K562 (cell line): ENCODE measurements around the gene ECM1. TPM values are rescaled to one million over a fixed set of nuclear protein-coding genes. Genes with fewer than 3 reads are reported as not detected.

Experiments used
- BCOR ChIP-seq: fragments of 450-650 bp; IDR thresholded peaks from 2 replicates; pipeline ENCODE4 v1.6.1; 2016
- CHCHD3 ChIP-seq: fragments of 250-450 bp; sonication (Bioruptor Pico); IDR thresholded peaks from 2 replicates; pipeline ENCODE4 v2.1.2; 2022; ENCODE audit warnings: mild to moderate bottlenecking
- ELF1 ChIP-seq: fragments of 200-800 bp; sonication (Bioruptor generic); IDR thresholded peaks from 2 replicates; pipeline ENCODE4 v1.6.1; 2016; ENCODE audit warnings: missing genetic modification characterization, missing compliant biosample characterization
- ELK1 ChIP-seq: sonication (generic); formaldehyde crosslinking; IDR thresholded peaks from 2 replicates; pipeline ENCODE4 v1.8.1; 2022; ENCODE audit warnings: missing genetic modification reagents
- HDGF ChIP-seq: fragments of 450-650 bp; IDR thresholded peaks from 2 replicates; pipeline ENCODE4 v1.6.1; 2016
- KHSRP ChIP-seq: fragments of 450-650 bp; IDR thresholded peaks from 2 replicates; pipeline ENCODE4 v1.6.1; 2017
- MBD1 ChIP-seq: fragments of 250-450 bp; sonication (Bioruptor Pico); IDR thresholded peaks from 2 replicates; pipeline ENCODE4 v1.8.0; 2022; ENCODE audit warnings: inconsistent platforms
- MTA1 ChIP-seq: fragments of 450-650 bp; IDR thresholded peaks from 2 replicates; pipeline ENCODE4 v1.6.1; 2017; ENCODE audit warnings: borderline replicate concordance
- NFIX ChIP-seq: fragments of 250-450 bp; sonication (Bioruptor Pico); IDR thresholded peaks from 2 replicates; pipeline ENCODE4 v1.4.0; 2020; ENCODE audit warnings: low read depth, mild to moderate bottlenecking, moderate library complexity
- NR2C1 ChIP-seq, 2 experiments: fragments of 450-650 bp; IDR thresholded peaks; 2 replicates each; pipeline ENCODE4 v1.6.1; 2017; ENCODE audit warnings: mild to moderate bottlenecking in 2 of 2, antibody characterized with exemption in 1 of 2, inconsistent platforms in 1 of 2, missing compliant biosample characterization in 1 of 2, missing genetic modification characterization in 1 of 2
- POLR3G ChIP-seq: IDR thresholded peaks from 2 replicates; pipeline ENCODE4 v1.6.1; 2011; ENCODE audit not compliant: insufficient read length, insufficient replicate concordance; ENCODE audit errors: extremely low read depth
- SIX5 ChIP-seq, 2 experiments: IDR thresholded peaks; 2 replicates each; pipeline ENCODE4 v1.6.1; 2011; ENCODE audit warnings: low read length in 2 of 2, borderline replicate concordance in 1 of 2, low read depth in 1 of 2, mild to moderate bottlenecking in 1 of 2, moderate library complexity in 1 of 2; ENCODE audit not compliant: insufficient read depth in 1 of 2
- TEAD2 ChIP-seq: fragments of 450-650 bp; IDR thresholded peaks from 2 replicates; pipeline ENCODE4 v1.6.1; 2016; ENCODE audit warnings: missing genetic modification characterization, control low read depth, missing compliant biosample characterization
- THAP12 ChIP-seq: fragments of 250-450 bp; sonication (Bioruptor Pico); IDR thresholded peaks from 2 replicates; pipeline ENCODE4 v1.9.0; 2021; ENCODE audit warnings: mild to moderate bottlenecking, inconsistent platforms
- ZC3H11A ChIP-seq: IDR thresholded peaks from 2 replicates; pipeline ENCODE4 v1.6.1; 2012; ENCODE audit warnings: low read depth, low read length, improper control_type of control experiment
- ZKSCAN3 ChIP-seq: fragments of 250-450 bp; sonication (Bioruptor Pico); IDR thresholded peaks from 2 replicates; pipeline ENCODE4 v1.4.0; 2020
- ZNF197 ChIP-seq: fragments of 200-800 bp; sonication (Bioruptor generic); IDR thresholded peaks from 2 replicates; pipeline ENCODE4 v1.6.1; 2016; ENCODE audit warnings: low read depth, missing genetic modification characterization, missing compliant biosample characterization
- ZNF239 ChIP-seq: fragments of 250-450 bp; sonication (Bioruptor Pico); IDR thresholded peaks from 2 replicates; pipeline ENCODE4 v1.4.0; 2020; ENCODE audit warnings: mild to moderate bottlenecking
- ZNF551 ChIP-seq: fragments of 250-450 bp; sonication (Bioruptor Pico); IDR thresholded peaks from 2 replicates; pipeline ENCODE4 v1.5.0; 2021; ENCODE audit warnings: mild to moderate bottlenecking, moderate library complexity
- ZNF589 ChIP-seq: fragments of 200-800 bp; sonication (Bioruptor generic); IDR thresholded peaks from 2 replicates; pipeline ENCODE4 v1.6.1; 2016; ENCODE audit warnings: low read depth, missing genetic modification characterization, missing compliant biosample characterization
- ZNF695 ChIP-seq: fragments of 450-650 bp; formaldehyde crosslinking; IDR thresholded peaks from 2 replicates; pipeline ENCODE4 v1.4.0; 2020; ENCODE audit warnings: mild to moderate bottlenecking, moderate library complexity
- ZNF778 ChIP-seq: fragments of 450-650 bp; formaldehyde crosslinking; IDR thresholded peaks from 2 replicates; pipeline ENCODE4 v1.4.0; 2020; ENCODE audit warnings: mild to moderate bottlenecking, moderate library complexity
- polyA plus RNA-seq, 8 experiments: library from polyadenylated mRNA; depleted of rRNA in 4 of 8; stranded (reverse) in 5 of 8; unstranded in 3 of 8; fragments of >200 nt; fragmentation: Nextera tagmentation in 2 of 8; fragmentation: Illumina TruSeq in 1 of 8; extraction: Ambion mirVana in 2 of 8; extraction: Trizol in 1 of 8; gene quantifications; 2 replicates each; pipeline versions ENCODE4 v1.2.1 to v1.2.3, GENCODE V29; 2011 to 2014; ENCODE audit warnings: inconsistent platforms in 1 of 8, missing spikeins in 1 of 8
- total RNA-seq, 7 experiments: library from RNA; depleted of rRNA in 6 of 7; stranded (reverse); fragments of >200 nt in 6 of 7; fragmentation: Illumina TruSeq in 2 of 7; extraction: Trizol in 2 of 7; gene quantifications; 2 replicates each; pipeline versions ENCODE4 v1.2.1 to v1.2.3, GENCODE V29; 2011 to 2021; ENCODE audit warnings: low replicate concordance in 1 of 7

The ECM1 gene
- total and polyA plus RNA-seq, 9 of the 15 experiments (the other 6 are each of a cell fraction or from before 2014, with no cell fraction given): 6.6 to 52.2 (median 12.8) TPM

- TF ChIP-seq ZNF778 (CRISPR knock-in tag) (no peak), ELK1 (CRISPR knock-in tag) (no peak), NR2C1 (IDR thresholded peaks at IDR 0.05) (no peak), NR2C1 (tag; IDR thresholded peaks at IDR 0.05) (0 out of 2 replicates have a peak, but pooled peaks have one; percentile 22), ZNF695 (no peak), ELF1 (tag) (no peak), MBD1 (CRISPR knock-in tag) (no peak), THAP12 (CRISPR knock-in tag) (peak; percentile 45; the same call in 1 of the 2 replicates), CHCHD3 (CRISPR knock-in tag) (no peak), ZC3H11A (no peak), SIX5 (IDR thresholded peaks at IDR 0.05; ENCODE audit: borderline replicate concordance in 1 of 2, insufficient read depth in 1 of 2, low read depth in 1 of 2, low read length in 2 of 2) (no peak), ZNF589 (CRISPR knock-in tag) (peak; percentile 74; the same call in 1 of the 2 replicates), ZNF239 (CRISPR knock-in tag) (no peak), BCOR (peak; percentile 73; the same call in 1 of the 2 replicates), MTA1 (no peak), NFIX (no peak), HDGF (no peak), ZNF551 (CRISPR knock-in tag) (no peak), POLR3G (no peak), ZNF197 (CRISPR knock-in tag) (peak; percentile 52; the same call in 1 of the 2 replicates), ZKSCAN3 (CRISPR knock-in tag) (no peak), KHSRP (no peak), TEAD2 (tag) (no peak)
These were observed 41.0 kb downstream of the ECM1 start, which contains the start of gene ADAMTSL4 (continued) for GRCh38 chr1:150548632-150549495.
